Epithelial cell of proximal tubule (primary cell): Measurements from ENCODE around the gene RBFOX2. TPM values are rescaled to one million over a fixed set of nuclear protein-coding genes. Genes with fewer than 3 reads are reported as not detected.

Experiments used
- DNase-seq: peaks from one replicate; pipeline ENCODE4 v3.0.0-alpha.2; 2011; ENCODE audit warnings: low read depth
- H3K4me3 ChIP-seq: 2 replicates; pipeline ENCODE4 v1.5.1; 2011; ENCODE audit warnings: low read depth, mild to moderate bottlenecking, low read length
- total RNA-seq: library from RNA; depleted of rRNA; stranded (reverse); fragments of >200 nt; gene quantifications from 2 replicates; pipeline ENCODE4 v1.2.3, GENCODE V29; 2015
- TF ChIP-seq, protein P1 (sequence below): conservative IDR thresholded peaks from 2 replicates; pipeline ENCODE4 v1.5.1; 2012; ENCODE audit warnings: low read depth, mild to moderate bottlenecking, low read length

The RBFOX2 gene
- total RNA-seq, 1 donor from 2014 or later, result 67.0 TPM

DNA sequence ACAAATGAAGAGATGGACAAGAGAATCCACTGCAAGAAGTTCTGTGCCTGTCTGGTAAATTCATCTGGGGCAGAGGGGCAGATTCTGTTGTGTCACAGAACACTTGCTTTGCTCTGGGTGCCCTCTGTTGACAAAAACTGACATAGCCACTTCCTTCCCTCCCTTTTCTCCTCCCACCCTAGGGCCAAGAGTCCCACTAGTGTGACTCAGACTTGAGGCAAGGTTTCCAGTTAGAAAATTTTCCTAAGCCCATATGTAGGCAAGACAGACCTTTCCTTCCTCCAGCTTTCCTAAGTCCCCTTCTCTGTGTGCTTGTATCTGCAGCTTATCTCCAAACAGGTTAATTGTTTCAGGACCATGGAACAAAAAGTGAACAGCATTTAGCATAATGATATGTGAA lies 106.8 kb downstream of the RBFOX2 start:
- TF ChIP-seq, protein P1, sequence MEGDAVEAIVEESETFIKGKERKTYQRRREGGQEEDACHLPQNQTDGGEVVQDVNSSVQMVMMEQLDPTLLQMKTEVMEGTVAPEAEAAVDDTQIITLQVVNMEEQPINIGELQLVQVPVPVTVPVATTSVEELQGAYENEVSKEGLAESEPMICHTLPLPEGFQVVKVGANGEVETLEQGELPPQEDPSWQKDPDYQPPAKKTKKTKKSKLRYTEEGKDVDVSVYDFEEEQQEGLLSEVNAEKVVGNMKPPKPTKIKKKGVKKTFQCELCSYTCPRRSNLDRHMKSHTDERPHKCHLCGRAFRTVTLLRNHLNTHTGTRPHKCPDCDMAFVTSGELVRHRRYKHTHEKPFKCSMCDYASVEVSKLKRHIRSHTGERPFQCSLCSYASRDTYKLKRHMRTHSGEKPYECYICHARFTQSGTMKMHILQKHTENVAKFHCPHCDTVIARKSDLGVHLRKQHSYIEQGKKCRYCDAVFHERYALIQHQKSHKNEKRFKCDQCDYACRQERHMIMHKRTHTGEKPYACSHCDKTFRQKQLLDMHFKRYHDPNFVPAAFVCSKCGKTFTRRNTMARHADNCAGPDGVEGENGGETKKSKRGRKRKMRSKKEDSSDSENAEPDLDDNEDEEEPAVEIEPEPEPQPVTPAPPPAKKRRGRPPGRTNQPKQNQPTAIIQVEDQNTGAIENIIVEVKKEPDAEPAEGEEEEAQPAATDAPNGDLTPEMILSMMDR, result peak; percentile 81
- no peak overlapping the region for H3K4me3 ChIP-seq
- peak; percentile 69 for DNase-seq

DNA sequence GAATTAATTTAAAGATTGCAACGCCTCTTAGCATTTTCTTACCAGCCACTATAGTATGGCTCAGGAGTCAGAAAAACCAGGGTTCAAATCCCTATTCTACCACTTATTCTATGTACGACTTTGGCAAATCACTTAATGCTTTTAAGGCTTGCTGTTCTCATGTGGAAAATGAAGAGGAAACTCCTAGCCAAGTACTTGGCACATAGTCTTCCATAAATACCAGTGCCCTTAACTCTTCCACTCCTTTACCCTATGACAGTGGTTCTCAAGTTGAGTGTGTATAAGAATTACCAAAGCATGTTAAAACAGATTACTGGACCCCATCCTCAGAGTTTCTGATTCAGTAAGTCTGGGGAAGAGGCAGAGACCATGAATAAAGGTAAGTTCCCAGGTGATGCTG lies 107.6 kb downstream of the RBFOX2 start:
- TF ChIP-seq, protein P1, result no peak

DNA sequence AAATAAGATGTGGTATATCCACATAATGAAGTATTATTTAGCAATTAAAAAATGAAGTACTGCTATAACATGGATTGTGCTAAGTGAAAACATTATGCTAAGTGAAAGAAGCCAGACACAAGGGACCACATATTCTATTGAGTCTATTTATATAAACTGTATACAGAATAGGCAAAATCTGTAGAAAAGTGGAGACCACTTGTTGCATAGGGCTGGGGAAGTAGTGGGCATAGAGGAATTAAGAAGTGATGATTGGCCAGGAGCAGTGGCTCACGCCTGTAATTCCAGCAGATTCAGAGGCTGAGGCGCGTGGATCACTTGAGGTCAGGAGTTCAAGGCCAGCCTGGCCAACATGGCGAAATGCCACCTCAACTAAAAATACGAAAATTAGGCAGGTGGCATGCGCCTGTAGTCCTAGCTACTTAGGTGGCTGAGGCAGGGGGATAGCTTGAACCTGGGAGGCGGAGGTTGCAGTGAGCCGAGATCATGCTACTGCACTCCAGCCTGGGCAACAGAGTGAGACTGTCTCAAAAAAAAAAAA lies 109.6 kb downstream of the RBFOX2 start:
- TF ChIP-seq, protein P1, result no peak
- no peak overlapping the region for H3K4me3 ChIP-seq
- DNase-seq, result no peak

More for the DNA sequence above, 107.6 kb downstream of the RBFOX2 start:
- DNase-seq, result no peak
- H3K4me3 ChIP-seq, result no peak overlapping the region

DNA sequence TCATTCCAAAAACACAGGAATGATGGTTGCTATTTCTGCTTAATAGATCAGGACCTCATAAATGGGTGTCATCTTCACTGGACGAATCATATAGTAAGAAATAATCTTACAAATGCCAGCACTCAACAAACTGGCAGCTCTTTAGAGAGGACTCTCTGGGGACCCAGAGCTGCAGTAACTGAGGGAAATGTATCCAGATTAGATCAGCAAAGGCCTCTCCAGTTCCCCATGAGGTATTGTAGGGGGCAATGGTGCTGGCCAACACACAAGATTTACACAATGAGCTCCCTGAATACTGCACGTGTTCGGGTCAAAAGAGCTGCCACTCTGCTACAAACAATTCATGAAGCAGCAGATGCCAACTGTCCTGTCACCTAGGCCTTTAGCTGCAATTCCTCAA lies 110.2 kb downstream of the RBFOX2 start:
- TF ChIP-seq, protein P1, result no peak
- H3K4me3 ChIP-seq, result no peak overlapping the region

DNA sequence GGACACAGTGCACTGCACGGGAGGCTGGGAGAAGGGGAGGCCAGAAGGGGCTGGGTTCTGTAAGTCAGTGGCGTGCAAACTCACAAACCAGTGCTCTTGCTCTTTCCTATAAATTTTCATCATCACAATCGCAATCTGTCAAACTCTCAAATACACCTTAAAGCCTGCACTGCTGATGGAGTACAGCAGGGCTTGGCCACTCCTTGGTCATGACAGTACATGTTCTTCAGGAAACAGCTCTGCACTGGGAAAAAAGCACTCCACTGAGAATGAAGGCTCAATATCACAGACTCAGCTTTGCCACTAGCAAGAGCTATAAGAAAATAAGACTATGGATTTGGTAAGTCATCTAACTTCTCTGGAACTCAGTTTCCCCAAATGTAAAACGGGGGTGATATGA lies 111.0 kb downstream of the RBFOX2 start:
- no peak for DNase-seq
- TF ChIP-seq, protein P1, result no peak
- H3K4me3 ChIP-seq, result no peak overlapping the region

More for the DNA sequence above, 110.2 kb downstream of the RBFOX2 start:
- DNase-seq, result no peak

DNA sequence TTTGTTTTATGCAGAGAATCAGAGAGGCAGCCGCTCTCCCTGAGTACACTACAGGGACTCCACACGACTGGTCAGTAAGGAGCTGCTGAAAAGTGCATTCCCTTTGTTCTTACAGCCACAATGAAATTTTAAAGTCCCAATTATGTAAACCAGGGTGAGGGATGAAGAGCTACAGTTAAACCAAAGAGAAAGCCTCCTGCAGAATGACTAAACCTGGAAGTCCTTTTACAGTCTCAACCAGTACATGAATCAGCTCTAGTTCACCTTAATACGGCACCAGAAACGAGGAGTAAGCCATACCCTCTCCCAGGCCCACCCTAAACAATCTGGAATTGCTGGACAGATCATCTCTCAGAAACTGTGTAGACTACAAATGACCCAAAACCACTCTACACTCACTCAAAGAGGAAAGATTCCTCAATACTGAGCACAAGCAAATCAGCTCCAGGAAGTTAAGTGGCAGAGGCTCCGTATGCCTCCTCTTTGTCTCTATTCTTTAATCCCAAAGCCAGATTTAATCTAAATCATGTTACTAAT lies 113.1 kb downstream of the RBFOX2 start:
- TF ChIP-seq, protein P1, result no peak
- peak overlapping the region; percentile 60 for H3K4me3 ChIP-seq
- DNase-seq, result no peak

DNA sequence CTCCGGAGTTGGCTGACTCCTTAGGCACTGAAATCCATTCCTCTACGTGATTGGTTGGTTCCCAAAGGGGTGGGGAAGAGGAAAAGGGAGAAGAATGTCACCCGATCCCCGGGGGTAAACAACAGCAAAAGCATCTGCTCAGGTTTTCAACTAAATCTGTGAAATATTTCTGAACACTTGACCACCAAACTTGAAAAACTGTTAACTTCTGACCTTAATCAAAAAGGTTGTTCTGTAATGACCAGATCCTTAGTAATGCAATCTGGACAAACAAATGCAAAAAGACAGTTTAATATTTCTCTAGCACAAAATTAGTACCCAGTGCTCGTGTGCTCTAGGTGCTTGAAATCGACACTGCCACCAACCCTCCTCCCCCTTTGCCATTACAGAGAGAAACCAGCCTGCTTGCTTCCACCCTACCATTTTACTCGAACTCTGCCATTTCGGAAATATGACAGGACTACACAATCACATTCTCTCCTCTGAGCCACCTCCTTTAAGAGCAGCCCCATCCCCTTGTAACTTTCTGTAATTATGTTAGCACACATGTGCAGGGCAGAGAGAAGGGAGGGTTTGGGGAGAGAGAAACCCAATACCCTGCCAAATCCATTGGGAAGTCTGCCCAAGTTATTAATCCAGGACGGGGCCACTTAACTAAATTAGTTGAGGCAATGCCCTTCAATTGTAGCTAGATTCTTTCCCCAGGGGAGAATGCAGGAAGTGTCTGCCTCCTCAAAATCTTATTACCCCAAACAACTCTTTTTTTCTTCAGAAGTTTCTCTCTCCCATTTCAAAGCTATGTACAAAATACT lies 113.8 kb downstream of the RBFOX2 start:
- TF ChIP-seq, protein P1, result no peak
- DNase-seq, result peak; percentile 70
- peak overlapping the region; percentile 60 for H3K4me3 ChIP-seq
